Endometrial microvascular endothelial cells (primary cell): ENCODE data around the gene KLHL25. TPM values are rescaled to one million over a fixed set of nuclear protein-coding genes. Genes with fewer than 3 reads are reported as not detected.

Source experiments
- in situ Hi-C: cut with HindIII; loops from 2 replicates; pipeline ENCODE4 v1.10.0; 2017; ENCODE audit warnings: low sequenced_read_pairs, low pct_unique_long_range_greater_than_20kb; ENCODE audit errors: inconsistent ontology term
- total RNA-seq: library from RNA; depleted of rRNA; stranded (reverse); fragments of >200 nt; gene quantifications from one replicate; pipeline ENCODE4 v1.2.3, GENCODE V29; 2015; ENCODE audit errors: inconsistent ontology term

The KLHL25 gene
- total RNA-seq, 1 donor from 2014 or later: 5.2 TPM

DNA sequence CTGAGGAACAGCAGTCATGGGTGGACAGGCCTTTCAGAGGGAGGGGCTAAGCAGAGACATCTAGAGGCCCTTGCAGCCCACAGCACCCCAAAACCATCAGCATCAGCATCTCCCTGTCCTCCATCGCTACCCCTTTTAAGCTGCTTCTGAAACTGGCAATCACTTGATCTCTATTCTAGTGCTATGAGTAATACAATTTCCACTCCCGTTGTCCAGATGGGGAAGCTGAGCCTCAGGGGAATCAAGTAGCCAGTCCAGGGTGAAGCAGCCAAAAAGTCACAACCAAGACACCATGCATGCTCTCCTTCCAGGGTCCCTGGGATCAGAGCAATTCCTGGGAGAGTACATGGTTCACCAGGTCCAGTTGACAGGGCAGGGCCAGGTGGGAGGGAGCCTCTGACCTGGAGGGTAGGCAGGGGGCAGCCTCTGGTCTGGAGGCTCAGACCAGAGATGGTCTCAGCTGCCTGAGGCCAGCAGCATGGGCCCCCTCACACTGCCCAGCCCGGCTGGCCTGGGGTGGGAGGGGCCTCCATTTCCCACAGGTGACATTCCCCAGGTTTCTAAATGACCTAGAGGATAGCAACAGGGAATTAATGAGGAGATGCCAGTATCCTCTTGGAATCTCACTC lies 30.0 kb downstream of the KLHL25 start:
- in situ Hi-C loops: no loop called here

- in situ Hi-C loops: no loop called here
These were observed 30.8 kb downstream of the KLHL25 start for GRCh38 chr15:85763673-85764633.

DNA sequence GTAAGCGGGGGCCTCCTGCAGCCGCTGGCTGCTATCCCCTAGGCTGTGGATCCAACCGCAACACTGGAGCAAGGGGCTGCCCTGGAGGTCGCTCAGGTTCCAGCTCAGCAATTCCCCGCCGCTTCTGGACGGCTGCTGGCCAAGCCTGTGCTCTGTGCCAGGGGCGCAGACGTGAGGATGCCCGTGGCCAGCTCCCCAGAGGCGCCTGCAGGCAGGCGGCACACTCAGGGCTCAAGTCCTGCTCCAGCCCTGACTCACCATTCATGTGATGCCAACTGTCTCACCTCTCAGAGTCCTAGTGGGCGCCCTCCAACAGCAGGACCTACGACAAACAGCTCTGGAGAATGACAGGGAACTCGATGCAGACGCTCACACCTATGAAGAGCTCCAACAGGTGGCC lies 31.6 kb downstream of the KLHL25 start:
- in situ Hi-C loops: no loop called here

- in situ Hi-C loops: no loop called here
These were observed 32.0 kb downstream of the KLHL25 start for GRCh38 chr15:85762756-85763127.

- in situ Hi-C loops: no loop called here
These were observed 32.5 kb downstream of the KLHL25 start for GRCh38 chr15:85762039-85762755.

DNA sequence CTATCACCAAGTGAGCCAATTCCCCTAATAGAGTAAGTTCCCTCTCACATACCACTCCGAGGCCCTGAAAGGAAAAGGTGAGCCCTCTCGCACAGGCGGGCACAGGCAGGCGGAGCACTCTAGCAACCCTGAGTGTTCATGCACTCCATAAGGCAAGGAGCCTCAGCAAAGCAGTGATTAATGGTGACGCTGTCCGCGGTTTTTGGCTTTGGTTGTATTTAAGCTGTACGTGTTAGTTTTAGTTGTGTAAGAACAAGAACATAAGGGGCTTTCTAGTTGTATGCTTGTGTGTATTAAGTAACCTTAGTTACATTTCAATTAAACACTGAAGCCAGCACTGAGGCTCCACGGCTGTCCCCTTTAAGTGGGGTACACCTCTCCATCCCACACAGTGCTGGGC lies 33.1 kb downstream of the KLHL25 start:
- in situ Hi-C loops: no loop called here

DNA sequence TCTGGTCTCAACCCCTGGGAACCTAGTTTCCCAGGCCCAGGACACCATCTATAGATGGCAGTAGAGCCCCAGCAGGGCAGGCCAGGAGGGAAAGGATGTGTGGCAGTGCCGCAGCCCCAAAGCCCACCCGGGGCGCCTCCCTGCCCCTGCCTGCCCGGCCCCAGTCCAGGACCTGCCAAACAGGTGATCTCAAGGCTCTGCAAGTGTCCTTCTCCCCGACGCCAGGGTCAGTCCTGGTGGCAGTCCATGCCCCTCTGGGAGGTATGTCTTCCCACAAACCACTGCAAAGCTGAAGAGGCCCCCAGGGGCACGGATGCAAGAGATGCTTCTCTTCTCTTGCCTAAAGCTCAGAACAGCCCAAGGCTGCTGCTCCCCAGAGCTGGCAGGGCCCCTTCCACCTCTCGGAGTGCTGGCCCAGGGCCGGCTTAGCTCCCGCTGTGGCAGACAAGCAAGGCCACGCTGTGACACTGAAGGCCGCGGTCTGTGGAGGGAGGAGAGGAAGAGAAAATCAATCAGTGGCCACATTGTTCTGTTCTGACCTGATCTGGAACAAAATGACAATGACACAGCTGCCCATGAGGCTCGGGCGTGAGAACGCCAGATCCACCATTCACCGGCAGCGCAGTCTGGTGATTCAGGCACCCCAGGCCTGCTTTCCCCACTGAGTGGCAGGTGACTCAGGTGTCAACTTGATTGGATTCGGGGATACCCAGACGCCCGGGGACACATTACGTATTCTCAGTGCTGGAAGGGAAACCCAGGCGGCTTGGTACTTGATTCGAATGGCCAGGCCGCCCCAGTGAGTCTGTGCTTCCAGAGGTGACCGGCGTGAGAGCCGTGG lies 34.0 kb downstream of the KLHL25 start:
- in situ Hi-C loops: no loop called here

DNA sequence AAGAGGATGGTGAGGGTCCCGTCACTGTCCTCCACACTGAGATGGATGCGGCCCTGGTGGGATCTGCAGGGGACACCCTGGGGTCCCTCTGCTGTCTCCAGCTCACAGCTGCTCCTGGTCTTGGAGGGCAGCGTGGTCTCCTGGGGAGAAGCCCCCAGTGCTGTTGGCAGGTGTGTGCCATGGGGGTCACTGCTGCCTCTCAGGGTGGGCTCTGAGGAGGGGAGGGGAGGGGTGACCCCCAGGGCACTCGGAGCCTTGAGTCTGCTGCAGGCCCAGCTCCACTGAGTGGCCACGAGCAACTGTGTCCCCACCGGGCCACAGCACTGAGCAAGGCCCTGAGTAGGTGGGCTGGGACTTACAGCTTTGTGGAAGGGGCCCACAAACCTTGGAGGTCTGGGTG lies 34.7 kb downstream of the KLHL25 start:
- in situ Hi-C loops: no loop called here

DNA sequence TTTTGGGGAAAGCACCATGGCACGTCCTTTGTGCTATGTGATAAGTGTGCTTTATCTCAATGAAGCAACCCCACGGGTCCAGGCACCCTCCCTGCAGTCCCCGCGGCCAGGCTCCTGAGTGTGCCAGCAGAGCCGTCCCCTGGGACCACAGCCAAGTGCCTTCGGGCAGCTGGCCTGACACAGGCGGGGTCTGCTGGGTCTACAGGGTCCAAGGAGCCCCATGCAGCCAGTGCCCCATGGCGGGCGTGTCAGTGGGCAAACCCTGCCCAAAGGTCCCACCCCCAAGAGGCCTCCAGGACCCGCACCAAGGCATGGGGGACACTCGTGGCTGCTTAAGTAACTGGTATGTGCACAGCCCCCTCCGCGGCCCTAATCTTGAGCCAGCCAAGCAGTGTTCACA lies 35.3 kb downstream of the KLHL25 start:
- in situ Hi-C loops: no loop called here

DNA sequence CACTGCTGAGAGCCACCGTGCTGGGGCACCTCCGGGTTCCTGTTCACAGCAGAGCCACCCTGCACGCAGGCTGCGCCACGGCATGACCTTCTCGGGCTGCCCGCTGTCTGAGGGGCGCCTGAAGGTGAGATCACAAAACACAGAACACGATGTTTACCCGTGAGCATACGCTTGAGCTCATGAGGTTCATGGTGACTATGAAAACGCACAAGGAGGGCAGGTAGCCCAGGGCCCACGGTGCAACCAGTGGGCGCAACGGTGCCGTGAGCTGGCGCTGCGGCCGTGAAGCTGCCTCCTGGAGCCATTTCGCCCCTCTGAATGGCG lies 36.1 kb downstream of the KLHL25 start:
- in situ Hi-C loops: no loop called here

DNA sequence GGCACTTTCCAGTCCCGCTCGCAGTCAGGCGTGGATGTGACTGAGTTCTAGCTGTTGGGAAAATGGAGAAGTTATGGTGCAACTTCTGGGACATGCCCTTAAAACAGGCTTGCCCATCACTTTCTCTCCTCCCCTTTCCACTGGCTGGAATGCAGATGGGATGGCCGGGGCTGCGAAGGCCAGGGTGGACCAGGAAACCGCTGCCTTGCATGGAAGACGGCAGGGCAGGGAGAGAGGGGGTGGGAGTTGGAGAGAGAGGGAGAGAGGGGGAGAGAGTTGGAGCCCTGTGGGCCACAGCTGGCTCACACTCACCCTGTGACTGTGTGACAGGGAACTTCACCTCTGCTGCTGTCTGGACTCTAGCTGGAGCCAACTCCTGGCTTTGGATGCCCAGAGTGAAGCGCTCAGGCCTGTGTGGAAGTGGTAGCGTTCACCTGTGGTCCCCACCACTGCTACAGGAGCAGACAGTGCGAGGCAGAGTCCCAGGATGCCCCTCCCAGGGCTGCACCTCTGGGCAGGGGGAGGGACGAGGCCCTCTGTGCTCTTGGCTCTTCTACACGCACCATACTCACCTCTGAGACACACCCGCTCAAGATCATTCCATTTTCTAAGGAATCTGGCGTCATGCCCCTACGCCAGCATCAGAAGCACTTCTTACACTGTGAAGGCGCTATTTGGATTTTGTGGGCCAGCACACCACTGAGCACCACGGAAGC lies 36.6 kb downstream of the KLHL25 start:
- in situ Hi-C loops: no loop called here

DNA sequence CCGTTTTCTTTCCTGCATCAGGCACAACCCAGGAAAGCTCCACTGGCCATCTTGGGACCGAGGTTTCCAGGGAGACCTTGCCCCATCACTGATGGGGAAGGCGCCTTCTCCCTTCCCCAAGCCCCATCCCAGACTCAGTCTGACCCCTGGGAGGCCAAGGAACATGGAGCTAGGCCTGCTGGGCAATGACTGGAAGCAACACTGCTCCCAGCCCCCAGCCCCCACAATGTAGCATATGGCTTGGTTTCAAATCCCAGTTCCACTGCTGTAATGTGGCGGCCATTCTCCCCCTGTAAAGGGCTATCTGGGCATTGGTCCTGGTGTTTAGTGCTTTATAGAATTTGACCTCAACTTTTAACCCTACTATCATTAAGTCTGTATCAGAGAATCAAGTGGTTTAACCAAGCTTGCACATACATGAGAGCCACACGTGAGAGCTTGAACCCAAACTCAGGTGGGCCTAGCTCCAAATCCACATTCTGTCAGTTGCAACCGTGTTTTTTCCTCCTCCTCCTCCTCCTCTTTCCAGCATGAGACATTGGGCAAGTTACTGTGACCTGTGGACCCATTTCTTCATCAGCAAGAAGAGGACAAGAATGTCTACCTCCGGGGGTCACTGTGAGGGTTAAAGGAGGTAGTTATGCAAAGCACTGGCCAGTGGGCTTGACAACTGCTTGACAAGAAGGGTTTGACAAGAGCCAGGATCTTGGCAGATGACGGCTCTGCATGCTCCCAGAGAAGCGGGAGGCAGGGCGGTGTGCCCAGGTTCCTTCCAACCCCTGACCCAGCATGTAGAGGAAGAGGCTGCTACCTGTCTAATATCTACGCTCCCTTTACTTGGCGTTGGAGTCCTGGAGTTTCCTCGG lies 37.4 kb downstream of the KLHL25 start:
- in situ Hi-C loops: no loop called here

- in situ Hi-C loops: no loop called here
These were observed 38.2 kb downstream of the KLHL25 start for GRCh38 chr15:85756411-85757072.

DNA sequence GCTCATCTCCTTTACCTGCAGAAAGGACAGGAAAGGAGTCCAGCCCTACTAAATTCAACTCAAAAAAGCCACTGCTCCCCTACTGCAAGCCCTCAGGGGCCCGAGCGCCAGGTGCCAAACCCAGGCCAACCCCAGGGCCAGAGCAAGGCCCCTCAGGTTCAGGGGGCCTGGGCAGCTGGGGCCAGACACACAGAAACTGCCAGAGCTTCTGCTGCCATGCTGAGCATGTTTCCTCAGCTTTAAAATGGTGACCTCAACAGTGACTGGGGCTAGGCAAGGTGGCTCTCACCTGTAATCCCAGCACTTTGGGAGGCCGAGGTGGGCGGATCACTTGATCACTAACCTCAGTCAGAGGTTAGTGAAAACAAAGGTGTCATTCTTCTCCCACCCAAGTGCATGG lies 38.8 kb downstream of the KLHL25 start:
- in situ Hi-C loops: no loop called here

DNA sequence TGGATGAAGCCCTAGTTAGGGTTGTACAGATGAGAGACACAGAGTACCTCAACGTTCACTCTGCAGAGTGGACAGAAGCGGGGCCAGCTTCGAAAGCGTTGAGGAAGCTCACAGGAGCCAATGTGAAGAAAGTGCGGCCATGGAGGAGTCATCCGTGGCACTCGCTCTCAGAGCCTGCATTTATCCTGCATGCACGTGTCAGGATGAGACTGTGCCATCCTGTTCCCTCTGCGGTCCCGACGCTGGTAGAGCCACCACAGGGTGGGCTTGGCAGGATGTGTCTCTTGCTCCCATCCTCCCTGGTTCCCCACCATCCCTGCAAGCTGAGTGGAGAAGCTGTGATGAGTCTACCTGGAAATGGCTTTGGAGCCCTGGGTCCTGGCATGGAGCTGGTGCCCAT lies 39.3 kb downstream of the KLHL25 start:
- in situ Hi-C loops: no loop called here

DNA sequence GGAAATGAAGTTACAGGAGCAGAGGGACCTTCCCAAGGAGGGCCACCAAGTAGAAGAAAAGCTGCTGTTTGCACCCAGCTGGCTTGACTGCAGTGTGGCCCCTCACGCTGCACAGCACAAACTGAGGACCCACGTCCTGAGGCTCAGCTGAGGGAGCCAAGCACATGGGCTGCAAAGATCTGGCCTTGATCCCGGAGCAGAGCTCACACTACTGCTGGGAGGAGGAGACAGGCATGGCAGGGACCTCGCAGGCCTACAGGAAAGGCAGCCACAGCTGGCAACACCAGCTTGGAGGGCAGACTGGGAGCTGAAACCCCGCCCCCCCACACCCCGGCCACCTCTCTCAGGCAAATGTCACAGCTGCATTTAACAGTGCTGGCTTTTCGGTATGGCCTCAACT lies 39.7 kb downstream of the KLHL25 start:
- in situ Hi-C loops: no loop called here

GRCh38 chr15:85753791-85754452 lies 40.8 kb downstream of the KLHL25 start:
- in situ Hi-C loops: no loop called here
